HL-60/S4 treated with retinoic acid at 250 ng/mL for 4 days and 3 days (cell line): Measurements from ENCODE around the gene HEPACAM.

Source experiments
- in situ Hi-C: fragments of 300-500 bp; cut with MboI; formaldehyde crosslinking; loops from 2 replicates; pipeline ENCODE4 v1.7.0; 2022; ENCODE audit warnings: low sequenced_read_pairs

Gene HEPACAM

DNA sequence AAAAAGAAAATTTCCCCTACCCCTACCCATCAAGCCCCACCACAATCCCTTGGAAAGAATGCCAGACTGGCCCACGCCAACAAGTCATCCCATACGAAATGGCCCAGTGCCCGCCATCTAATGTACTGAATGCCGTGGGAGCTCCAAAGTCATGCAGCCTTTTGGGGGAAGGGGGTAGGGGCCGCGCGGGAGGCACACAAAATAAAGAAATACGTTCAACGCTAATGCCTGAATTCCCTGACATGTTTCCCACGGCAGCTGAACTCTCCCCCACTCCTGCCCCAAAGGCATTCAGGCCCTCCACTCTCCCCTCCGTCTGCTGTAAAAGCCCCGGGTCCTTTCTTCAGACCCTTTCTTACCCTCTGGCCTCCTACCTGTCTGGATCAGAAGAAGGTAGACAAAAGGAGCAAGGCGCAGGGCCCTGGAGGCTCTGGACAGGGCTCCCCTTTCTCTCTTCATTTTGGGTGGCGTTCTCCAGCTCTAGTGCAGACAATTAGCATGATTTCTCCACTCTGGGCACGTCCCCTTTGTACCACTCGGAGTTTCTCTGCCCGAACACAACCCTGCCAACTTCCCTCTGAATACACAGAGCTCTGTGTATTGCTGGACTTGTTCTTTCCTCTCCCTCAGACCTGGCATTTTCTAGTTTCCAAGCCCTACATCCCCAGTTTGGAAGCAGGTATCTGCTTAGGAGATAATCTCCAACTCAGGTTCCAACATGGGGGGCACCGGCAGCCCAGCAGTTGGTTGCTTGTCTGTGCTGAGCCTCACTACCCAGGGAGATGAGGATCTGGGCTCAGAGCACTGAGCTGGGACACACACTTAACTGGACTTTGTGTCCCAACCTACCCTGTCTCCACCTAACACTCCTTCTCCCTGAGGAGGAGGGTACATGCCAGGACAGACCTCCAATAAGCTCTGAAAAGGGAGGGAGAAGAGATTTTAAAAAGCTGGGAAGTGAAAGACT lies at the start of gene HEPACAM:
HEPACAM (minus strand) TSS at position 500 of the 967 bp plus-strand sequence; CDS start at position 459, 41 bp downstream.
- in situ Hi-C loops: no loop called here

- in situ Hi-C loops: no loop called here
Observed at GRCh38 chr11:124984512-124984854, 48.6 kb upstream of the HEPACAM start.

DNA sequence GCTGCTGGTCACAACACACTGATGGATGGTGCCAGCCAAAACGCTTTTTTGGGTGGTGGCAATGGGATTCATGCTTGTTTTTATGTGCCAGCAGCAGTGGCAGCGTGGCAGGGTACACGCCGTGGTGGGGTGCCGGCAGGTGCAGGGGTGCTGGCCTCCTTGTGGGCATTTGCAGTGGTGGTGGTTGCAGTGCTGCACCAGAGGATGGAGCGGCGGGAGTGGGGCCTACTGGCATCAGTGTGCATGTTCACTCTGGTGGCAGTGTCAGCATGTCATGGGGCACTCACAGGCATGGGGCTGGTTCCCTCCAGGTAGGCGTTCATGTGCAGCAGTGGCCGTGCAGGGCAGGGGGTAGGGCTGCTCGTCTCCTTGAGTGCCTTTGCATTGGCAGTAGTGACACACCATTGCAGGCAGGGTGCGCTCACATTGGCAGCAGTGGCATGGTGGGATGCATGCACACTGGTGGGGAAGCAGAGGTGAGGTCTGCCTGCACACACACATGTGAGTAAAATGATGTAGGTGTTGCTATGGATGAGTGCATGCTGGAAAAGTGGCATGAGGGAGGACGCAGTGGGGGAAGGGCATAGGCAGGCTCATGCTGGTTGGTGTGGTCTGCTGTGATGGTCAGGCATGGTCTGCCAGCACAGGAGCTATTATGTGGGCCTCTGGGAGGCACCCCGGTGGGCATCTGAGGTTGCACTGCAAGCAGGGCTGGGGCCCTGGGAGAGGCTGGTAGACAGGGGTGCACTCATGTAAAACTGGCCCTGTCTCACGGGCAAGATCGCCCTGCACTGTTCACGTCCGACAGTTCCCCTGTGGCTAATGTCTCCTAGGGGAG lies 48.0 kb upstream of the HEPACAM start:
- in situ Hi-C loops: no loop called here

- in situ Hi-C loops: no loop called here
Observed at GRCh38 chr11:124982043-124982442, 46.2 kb upstream of the HEPACAM start.

DNA sequence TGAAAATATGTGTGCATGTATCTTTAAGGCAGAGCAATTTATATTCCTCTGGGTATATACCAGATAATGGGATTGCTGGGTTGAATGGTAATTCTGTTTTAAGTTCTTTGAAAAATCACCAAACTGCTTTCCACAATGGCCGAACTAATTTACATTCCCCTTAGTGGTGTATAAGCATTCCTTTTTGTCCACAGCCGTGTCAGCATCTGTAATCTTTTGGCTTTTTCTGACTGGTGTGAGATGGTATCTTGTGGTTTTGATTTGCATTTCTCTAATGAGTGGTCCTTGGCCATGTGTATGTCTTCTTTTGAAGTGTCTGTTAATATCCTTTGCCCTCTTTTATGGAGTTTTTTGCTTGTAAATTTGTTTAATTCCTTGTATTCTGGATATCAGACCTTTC lies 42.5 kb upstream of the HEPACAM start:
- in situ Hi-C loops: no loop called here

GRCh38 chr11:124977006-124977405 lies 41.2 kb upstream of the HEPACAM start:
- in situ Hi-C loops: no loop called here

GRCh38 chr11:124976531-124976930 lies 40.7 kb upstream of the HEPACAM start:
- in situ Hi-C loops: no loop called here

DNA sequence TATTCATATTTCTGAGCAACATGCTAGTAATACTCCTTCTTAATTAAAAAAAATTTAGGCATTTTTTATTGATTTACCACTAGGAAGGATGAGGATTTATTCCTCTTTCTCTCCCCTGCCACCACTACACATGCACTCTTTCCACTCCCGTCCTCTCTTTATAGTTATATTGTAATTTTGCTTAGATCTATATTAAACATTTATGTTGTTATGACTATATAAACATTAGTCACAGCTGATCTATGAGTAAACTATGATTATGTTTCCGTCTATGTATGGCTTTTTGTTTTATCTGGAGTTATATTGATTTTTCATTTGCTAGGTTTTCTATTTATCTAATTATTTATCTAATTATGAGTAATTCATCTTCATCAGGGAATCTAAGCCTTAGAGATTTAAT lies 36.0 kb upstream of the HEPACAM start:
- in situ Hi-C loops: loop anchor here (25.0 kb wide), 2 partner anchors 165 to 365 kb away; no protein-coding TSS in a partner anchor

DNA sequence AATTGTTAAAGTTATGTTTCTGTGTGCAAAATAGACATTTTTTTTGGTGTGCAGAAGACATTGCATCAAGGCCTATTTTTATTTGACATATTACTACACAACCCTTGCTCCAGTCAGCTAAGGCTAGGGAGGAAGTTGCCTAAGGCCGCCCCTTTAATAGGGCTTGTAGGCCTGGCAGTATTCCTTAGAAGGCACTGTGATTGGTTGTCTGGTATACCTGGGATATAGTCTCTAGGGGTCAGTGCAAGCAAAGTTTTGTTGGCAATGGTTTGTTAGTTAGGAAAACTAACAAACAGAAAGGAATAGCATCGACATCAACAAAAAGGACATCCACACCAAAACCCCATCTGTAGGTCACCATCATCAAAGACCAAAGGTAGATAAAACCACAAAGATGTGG lies 35.1 kb upstream of the HEPACAM start:
- in situ Hi-C loops: loop anchor here (25.0 kb wide), 2 partner anchors 166 to 366 kb away; no protein-coding TSS in a partner anchor

DNA sequence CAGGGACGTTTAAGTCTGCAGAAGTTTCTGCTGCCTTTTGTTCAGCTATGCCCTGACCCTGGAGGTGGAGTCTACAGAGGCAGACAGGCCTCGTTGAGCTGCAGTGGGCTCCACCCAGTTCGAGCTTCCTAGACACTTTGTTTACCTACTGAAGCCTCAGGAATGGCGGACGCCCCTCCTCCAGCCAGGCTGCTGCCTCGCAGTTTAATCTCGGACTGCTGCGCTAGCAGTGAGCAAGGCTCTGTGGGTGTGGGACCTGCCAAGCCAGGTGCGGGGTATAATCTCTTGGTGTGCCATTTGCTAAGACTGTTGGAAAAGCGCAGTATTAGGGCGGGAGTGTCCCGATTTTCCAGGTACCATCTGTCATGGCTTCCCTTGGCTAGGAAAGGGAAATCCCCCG lies 32.4 kb upstream of the HEPACAM start:
- in situ Hi-C loops: loop anchor here (10.0 to 25.0 kb wide), 3 partner anchors 169 to 447 kb away; no protein-coding TSS in a partner anchor

DNA sequence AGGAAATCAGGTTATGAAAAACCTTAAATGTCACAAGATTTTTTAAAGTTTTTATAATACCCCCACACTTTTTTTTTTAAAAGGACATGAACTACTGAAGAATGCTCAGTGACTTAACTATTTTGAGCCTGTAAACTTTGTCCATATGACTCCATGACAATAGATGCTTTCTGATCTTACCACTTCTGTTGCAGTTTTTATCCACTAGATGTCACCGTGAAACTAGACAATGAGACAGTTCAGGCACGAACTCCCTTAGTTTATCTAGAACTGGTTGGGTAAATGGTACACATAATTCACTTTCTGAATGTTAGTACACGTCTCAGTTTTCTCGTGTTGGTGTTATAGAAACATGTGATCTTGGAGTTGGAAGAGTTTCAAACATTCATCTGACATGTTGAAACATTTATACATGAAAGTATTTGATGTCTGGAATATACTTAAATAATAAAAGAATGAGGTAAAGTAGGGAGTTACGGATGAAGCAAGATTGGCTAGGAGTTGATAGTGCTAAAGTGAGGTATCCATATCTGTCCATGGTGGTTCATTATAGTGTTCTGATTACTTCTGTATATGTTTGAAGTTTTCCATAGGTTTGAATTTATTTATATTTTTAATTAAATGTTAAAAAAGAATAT lies 26.2 kb upstream of the HEPACAM start:
- in situ Hi-C loops: loop anchor here (10.0 to 25.0 kb wide), 3 partner anchors 175 to 453 kb away; no protein-coding TSS in a partner anchor

- in situ Hi-C loops: loop anchor here (25.0 kb wide), 2 partner anchors 182 to 382 kb away; no protein-coding TSS in a partner anchor
Observed at GRCh38 chr11:124955035-124955434, 19.2 kb upstream of the HEPACAM start.

GRCh38 chr11:124954590-124954955 lies 18.7 kb upstream of the HEPACAM start:
- in situ Hi-C loops: loop anchor here (25.0 kb wide), 2 partner anchors 183 to 383 kb away; no protein-coding TSS in a partner anchor

DNA sequence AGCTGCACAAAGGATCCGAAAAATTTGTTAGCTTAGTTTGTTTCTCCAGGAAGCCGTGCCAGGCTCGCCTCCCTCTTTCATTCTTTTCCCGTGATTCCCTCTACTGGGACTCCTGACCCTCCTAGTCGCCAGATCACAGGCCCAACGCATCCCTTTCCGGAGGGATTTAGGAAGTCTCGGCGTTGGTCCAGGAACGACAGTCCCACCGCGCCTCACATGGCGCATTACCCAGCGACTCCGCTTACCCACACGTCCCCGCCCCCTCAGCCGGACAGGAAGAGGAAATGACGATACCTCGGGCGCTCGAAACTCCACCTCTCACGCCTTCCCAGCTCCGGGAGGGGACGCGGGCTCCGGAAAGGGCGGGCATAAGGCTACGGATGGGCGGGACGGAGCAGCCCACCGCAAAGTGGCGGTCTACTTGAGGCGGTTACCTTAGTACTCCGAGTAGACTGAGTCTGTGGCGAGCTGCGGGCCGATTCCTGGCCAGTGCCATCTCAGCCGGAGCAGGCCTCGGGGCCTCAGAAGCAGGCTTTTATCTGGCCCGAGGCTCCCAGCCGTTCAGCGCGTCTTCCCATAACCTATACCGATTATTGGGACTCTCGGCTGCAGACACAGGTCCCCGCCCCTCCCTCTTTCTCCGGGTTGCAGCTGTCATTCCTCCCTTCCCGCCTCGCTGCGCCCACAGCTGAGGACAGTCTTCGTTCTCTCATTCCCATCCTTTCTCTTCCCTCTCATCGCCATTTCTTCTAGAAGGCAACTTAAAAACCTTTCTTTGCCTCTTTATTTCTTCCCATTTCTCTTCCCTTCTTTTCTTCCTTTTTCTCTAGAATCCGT lies 18.1 kb upstream of the HEPACAM start, which contains the start of gene CCDC15:
CCDC15 (plus strand) TSS at position 450 of the 837 bp plus-strand sequence. CDS start 531 bp downstream, outside the sequence.
- in situ Hi-C loops: loop anchor here (25.0 kb wide), 2 partner anchors 183 to 383 kb away; no protein-coding TSS in a partner anchor

DNA sequence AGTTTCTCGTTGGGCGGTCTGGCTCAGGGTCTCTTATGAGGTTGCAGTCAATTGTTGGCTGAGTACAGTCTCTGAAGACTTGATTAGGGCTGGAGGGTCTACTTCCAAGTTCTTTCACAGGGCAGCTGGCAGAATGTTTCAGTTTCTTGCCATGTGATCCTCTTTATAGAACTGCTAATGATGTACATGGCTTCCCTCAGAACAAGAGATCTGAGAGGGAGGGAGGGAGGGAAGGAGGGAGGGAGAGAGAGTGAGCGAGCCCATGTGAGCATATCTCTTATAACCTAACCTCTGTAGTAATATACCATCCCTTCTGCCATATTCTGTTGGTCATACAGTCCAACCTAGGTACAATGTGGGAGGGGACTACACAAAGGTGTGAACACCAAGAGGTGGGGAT lies 15.5 kb upstream of the HEPACAM start:
- in situ Hi-C loops: loop anchor here (25.0 kb wide), 2 partner anchors 186 to 386 kb away; no protein-coding TSS in a partner anchor

DNA sequence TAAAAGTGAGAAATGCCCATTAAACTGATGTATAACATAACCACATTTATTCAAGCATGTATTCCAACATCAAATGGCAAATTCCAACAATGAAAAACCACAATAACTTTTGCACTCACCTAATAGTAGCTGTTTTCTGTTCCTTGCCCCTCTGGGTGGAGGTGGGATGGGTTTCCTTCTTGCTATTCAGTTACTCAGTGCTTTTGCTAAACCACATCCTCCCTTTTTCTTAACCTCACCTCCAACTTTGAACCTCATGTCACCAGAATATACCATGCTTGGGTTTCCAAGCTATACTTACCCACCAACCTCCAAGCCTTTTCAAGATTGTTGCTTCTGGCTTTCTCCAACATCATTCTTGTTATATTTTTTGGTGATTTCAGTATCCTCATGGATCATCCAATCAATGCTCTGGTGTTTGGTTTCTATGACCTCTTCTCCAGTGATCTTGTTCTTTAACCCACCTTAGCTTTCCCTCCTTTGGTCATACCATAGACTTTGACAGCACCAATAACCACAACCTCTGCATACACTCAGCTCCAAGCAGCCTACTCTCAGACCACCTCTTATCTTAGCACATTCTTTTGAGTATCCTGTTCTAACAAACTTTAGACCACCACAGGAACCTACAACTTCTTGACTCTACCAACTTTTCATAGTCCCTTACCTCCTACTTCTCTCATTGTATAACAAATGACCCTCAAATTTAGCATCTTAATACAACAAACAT lies 14.9 kb upstream of the HEPACAM start:
- in situ Hi-C loops: loop anchor here (25.0 kb wide), 2 partner anchors 187 to 387 kb away; no protein-coding TSS in a partner anchor

DNA sequence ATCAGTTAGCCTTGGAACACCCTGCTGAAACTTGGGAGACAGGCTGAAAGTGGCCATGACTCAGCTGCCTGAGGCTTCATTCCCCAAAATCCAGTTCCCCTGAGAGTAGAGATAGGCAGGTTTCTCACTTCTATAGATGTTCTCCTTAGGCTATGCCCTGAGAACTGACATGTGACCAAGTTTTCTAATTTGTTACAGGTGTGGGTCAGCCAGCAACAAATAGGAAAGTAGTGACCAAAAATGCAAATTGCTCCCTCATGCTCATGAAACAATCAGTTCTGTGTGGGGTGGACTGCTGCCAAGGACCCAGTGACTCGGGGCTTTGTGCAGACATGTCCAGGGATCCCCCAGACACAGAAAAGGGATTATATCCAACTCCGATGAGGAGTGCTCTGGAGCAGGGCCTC lies 10.9 kb upstream of the HEPACAM start:
- in situ Hi-C loops: no loop called here

- in situ Hi-C loops: no loop called here
Observed at GRCh38 chr11:124945826-124946225, 10.0 kb upstream of the HEPACAM start.

- in situ Hi-C loops: no loop called here
Observed at GRCh38 chr11:124944565-124944964, 8.7 kb upstream of the HEPACAM start.
